GM03348 (cell line): ENCODE results near the gene ZBTB7A.

Source experiments
- DNase-seq: peaks from one replicate; pipeline ENCODE4 v3.0.0; 2012; ENCODE audit warnings: low spot score

Gene ZBTB7A

DNA sequence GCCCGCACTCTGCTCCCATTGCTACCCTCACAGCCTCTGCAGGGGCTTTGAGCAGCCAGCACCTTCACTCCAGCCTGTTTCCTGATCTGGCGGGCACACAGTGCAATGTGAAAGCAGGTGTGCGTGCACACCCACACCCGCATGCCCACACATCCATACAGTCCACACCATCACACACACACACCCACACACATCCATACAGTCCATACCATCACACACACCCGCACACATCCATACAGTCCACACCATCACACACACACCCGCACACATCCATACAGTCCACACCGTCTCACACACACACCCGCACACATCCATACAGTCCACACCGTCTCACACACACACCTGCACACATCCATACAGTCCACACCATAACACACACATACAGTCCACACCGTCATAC is 31.1 kb downstream of the ZBTB7A start:
- no peak for DNase-seq

DNA sequence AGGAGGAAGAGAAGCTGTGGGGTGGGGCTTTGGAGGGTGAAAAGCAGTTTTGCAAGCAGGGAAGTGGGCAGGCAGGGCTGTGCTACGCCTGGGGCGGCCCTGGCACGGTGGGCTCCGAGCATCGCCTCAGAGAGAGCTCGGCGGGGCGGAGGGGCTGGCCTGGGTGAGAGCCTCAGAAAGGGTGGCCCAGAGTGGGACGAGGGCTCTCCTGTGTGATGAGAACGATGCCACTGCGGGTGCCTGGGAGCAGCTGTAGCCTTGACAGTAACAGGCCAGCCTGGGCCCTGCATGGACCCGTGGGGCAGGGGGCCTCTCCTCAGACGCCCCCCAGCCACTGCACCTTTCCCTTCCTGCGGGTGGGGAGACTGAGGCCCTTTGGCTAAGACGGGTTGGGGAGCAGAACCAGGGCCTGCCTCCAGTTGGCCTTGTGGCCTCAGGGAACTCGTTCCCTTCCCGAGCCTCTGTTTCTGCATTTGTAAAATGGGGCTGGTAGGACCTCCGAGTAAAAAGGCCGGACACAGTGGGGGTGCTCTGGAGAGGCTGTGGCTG is 31.6 kb downstream of the ZBTB7A start:
- DNase-seq, result no peak

DNA sequence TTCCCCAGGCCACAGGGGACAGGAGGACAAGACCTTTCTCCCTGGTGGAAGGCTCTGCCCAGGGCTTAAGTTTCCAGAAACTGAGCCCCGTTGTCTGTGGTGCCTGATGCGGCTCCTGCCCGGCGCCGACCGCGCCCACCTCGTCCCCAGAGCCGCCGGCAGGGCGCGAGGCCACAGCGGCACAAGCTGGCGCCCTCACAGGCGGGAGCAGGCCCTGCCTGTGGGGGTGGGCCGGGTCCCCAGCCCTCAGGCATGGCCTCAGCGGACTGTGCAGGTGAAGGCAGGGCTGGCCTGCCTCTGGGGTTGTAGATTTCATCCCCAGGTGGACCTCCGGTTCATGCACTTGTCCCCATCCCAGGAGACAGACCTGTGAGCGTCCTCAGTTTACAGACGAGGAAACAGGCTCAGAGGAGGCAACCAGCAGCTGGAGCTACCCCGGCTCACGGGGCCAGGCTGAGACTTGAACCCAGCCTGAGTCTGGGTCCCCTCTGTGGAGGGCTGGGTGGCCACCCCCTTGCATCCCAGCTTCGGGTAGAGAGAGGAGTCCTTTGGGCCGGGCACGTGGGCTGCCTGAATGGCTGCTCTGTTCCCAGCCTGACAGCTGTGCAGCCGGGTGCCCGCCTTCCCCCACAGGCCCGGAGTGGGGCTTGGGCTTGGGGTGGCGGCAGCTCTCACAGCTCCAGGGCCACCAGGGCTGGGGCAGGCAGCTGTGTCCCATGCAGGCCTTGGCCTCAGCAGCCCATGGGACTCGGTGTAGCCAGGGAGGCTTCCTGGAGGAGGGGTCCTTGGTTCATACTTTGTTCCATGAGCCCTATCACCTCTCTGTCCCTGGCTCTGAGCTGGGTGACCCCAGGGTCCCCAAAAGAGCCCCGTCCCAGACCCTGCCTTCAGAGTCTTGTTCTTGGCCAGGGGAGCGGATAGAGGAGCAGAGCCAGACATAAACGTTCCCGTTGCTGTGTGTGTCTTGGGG is 32.4 kb downstream of the ZBTB7A start:
- DNase-seq, result no peak

DNA sequence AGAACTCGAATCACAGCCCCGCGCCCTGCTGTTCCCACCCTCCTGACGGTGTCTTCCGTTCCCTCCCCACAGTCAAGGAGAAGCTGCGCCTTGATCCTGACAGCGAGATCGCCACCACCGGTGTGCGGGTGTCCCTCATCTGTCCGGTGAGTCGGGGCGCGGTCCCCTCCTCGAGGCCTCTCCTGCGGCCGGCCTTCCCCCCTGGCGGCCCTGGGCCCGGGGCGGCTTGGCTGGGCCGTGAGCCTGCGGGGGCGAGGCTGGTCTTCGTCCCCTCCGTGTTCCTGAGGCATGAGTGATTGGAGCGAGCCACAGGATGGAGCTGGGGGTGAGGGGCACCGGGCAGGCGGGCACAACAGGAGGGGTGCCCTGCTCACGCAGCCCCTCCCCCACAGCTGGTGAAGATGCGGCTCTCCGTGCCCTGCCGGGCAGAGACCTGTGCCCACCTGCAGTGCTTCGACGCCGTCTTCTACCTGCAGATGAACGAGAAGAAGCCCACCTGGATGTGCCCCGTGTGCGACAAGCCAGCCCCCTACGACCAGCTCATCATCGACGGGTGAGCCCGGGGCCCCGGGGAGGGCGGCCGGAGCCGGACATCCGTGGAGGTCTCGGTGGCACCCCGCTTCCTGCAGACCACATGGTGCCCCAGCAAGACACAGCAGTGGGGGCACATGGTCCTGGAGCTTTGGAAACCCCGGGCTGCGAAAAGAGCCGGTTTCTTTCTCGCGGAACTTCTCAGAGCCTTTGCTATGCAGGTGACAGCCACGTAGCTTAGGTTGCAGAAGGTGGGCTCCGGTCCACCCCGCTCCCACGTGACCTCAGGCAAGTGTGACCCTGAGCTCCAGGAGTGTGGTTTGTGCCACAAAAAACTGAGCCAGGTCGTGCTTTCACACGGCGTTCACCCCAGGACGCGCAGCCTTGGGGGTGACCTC is 33.4 kb downstream of the ZBTB7A start:
- no peak for DNase-seq

DNA sequence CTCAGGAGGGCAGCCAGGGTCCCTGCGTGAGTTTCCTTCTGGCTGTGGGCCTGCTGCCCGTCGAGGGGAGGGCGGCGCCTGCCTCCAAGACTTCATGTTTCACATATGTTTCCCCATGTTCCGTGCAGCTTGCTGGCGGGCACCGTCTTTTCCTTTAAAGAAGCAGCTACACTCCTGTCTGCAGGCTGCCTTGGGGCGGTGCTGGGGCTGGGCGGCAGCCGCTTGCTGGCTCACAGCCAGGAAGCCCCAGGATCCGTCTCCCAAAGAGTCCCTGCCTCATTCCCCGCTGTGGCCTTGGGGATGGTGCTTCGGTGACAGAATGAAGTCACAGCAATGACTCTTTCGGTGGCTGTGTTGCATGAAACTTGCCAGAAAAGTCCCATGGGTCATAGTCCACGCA is 34.3 kb downstream of the ZBTB7A start:
- DNase-seq, result no peak

DNA sequence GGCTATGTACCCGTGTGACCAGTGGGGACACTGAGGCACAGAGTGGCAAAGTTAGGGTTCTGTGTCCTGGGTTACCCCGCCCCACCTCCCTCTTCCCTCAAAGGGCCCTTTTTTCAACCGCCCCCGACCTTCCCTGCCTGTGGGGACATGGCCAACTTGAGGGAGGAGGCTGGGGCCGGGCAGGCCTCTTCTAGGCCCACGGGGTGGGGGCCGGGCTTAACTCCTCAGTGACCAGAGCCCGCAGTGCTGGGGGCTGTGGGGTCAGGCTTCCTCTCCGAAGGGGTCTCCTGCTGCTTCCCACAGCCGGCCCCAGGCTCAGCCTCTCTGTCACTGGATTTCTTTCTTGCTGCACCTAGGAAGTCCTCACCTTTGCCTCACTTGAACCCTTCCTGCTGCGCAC is 35.3 kb downstream of the ZBTB7A start:
- no peak for DNase-seq

DNA sequence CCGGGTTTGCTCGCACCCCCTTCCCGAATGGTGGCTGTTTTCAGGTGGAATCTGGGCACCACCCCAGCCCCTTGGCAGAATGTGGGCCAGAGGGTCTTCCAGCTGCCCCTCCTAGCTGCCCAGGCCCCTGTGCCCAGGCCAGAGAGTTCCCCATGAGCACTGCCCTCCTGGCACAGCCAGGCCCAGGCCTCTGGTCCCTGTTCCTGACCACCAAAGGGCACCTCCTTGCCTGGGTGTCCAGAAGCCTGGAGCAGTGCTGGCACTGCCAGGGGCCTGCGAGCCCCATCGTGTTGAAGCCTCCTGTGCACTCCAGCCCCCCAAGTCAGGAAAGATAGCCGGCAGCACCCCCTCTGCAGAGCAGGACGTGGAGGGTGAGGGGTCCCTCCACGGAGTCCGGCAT is 35.7 kb downstream of the ZBTB7A start:
- DNase-seq, result no peak

DNA sequence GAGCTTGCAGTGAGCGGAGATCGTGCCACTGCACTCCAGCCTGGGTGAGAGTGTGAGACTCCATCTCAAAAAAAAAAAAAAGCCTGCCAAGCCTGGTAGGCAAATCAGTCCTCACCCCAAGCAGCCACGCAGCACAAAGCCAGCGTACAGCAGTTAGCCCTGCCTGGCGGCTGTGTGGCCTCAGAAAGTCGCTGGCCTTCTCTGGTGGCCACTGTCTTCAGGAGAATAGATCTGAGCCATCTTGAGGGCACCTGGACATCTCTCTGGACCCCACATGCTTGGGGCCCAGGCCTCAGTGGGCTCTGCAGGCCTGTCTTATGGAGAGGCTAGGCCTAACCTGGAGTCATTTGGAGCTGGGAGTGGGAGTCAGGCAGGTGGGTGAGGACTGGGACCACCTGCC is 36.1 kb downstream of the ZBTB7A start:
- DNase-seq, result no peak

DNA sequence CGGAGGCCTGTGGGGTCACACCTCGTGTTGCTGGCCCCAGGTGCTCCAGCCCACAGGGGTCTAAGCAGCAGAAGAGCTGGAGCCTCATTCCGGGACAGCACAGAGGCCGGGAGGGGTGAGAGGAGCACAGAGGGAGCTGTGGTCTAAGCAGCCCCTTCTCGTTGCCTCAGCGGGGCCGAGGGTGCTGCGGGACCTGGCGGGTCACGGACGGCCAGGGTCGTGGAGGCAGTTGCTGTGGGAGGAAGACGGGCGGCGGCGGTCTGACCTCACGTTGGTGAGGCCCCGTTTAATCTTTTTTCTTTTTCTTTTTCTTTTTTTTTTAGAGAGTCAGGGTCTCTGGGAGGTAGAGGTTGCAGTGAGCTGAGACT is 37.5 kb downstream of the ZBTB7A start:
- no peak for DNase-seq

DNA sequence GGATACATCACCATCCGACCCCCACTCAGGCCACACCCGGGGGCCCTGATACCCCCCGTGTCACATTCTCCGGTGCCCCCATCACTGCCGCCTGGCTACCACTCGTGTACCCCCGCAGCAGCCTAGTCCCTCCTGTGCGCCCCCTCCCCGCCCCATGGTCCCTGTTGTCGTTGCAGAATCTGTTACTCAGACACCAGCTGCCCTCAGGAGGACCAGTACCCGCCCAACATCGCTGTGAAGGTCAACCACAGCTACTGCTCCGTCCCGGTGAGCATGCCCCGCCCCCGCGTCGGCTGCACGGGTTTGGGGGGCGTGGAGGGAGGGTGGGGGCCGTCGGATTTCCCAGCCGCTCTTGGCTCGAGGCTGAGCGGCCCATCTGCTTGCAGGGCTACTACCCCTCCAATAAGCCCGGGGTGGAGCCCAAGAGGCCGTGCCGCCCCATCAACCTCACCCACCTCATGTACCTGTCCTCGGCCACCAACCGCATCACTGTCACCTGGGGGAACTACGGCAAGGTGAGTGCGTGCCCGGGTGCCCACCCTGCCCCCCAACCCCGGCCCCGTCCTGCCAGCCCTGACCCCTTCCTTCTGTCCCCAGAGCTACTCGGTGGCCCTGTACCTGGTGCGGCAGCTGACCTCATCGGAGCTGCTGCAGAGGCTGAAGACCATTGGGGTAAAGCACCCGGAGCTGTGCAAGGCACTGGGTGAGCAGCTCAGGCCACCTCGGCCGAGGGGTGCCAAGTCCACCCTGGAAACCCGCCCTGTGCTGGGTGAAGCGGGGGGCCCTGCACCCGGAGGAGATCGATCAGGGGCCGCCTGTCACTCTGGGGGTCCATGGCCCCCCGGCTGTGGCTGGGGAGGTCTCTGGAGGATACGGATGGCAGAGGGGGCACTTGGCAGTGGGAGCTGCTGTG is 38.1 kb downstream of the ZBTB7A start:
- DNase-seq, result no peak

DNA sequence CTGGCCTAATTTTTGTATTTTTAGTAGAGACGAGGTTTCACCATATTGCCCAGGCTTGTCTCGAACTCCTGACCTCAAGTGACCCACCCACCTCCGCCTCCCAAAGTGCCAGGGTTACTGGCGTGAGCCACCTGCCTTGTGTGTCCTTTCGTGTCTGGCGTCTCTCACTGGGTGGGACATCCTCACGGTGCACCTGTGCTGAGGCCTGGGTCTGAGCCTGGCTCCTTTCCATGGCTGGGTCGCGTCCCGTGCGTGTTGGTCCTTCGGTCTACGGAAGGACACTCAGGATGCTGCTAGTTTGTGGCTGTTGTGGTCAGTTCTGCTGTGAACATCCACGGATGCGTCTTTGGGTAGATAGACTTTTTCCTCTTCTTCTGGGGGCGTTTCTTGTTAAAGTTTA is 39.6 kb downstream of the ZBTB7A start:
- DNase-seq, result no peak

DNA sequence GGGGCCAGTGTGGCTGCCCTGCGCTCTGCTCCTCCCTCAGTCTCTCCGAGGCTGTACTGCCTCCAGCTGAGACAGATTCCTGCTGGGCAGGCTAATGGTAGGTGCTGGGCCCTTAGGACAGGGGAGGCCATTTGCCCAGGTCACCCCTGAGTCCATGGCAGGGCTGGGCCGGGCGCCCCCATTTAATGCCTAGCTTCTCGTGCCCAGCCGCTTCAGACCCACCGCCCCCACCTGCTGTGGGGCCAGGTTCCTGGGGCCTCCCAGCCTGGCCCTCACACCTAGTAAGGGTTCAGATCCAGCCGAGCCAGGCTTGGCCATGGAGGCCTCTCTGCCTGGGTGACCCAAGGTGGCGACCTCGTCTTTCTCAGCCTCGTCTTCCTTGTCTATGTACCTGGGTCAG is 41.4 kb downstream of the ZBTB7A start:
- DNase-seq, result no peak

DNA sequence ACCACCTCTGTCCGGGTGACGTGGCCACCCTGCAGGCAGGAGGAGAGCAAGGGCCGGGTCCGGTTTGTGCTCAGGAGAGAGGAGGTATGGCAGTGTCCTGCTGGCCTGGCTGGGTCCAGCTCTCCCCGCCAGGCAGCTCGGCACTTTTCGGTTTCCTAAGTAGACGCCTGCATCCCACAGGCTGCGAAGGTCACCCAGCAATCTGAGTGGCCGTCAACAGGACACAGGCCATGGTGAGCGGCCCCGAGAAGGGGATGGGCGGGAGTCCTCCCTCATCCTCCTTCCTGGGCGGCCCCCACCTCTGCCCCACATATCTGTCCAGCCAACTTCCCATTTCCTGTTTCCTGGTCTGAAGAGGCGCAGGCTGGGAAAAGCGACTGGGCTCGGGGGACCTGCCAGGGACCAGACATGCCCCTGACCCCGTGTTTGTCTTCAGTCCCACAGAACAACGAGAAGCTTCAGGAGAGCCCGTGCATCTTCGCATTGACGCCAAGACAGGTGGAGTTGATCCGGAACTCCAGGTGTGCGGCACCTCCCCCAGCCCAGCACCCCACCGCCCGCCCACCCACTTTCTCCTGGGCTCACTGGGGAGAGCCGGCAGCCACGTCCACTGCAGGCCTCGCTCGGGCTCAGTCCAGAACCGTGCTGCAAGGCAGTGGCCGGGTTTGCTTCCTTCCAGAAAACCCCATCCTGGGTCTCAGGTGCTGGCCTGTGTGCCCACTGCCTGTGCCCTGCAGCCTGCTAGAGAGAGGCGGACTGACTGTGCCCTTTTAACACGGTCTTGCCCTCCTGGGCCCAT is 42.9 kb downstream of the ZBTB7A start:
- DNase-seq, result no peak

DNA sequence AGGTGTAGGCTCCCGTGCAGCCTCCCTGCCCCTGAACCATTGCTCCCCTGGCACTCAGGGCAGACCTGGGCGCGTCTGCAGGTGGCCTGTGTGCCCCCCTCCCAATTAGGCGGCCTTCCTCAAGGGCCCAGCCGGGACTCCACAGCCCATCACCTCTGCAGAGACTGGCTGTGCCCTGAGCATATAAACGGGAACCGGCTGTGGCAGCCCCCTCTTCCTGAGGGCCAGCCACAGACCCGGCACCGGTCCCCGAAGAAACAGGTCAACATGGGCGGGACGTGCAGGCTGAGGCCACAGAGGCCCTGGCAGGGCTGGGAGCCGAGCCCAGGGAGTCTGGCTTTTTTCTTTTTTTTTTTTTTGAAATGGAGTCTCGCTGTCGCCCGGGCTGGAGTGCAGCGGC is 47.1 kb downstream of the ZBTB7A start:
- no peak for DNase-seq

DNA sequence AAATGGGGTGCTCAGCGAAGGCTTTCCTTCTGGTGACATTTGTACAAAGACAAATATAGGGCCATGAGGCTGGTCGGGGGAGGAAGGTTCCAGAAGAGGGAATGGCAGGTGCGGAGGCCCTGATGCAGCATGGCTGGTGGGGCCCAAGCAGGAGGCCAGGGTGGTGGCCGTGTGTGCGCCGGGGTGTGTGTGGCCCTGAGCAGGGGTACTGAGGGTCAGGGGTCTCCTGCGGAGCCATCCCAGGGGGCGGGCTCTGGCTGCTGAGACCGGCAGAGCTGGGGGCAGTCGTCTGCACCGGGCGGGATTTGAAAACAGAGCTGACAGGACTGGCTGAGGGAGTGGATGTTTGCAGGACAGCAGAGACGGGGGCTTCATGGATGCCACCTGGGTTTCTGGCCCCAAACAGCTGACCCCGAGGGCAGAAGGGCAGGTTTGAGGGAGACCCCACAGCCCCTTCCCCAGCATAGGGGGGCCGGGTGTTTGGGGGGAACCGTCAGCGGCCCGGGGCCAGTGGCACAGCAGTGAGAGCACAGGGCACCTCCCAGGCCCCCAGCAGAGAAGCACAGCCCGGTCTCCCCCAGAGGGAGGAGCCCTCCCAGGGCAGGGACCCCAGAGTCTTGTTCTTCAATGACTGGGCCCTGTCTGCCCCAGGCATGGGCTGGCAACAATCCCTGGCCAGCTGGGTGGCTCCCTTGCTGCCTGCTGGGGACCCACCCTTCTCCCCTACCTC is 47.8 kb downstream of the ZBTB7A start:
- DNase-seq, result no peak

DNA sequence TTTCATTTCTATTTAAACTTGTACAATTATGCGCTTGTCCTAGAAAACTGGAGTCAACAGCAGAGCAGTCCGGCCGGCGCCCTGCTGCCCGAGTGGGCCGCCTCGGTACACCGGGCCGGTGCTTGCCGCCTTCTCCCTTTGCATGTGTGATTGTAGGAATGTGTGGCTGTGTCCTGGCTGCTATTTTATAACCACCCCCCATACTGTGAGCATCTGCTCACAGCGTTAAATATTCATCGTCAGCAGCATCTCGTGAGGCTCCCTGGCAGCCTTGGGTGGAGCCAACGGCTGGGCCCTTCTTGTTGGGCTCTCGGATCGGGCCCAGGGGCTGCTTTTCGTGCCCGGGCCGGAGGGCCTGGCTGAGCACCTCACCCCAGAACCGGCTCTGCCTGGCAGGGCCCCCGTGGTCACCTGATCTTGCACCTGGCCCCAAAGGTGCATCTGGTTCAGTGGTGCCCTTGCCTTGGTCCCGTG is 48.5 kb downstream of the ZBTB7A start:
- DNase-seq, result no peak

DNA sequence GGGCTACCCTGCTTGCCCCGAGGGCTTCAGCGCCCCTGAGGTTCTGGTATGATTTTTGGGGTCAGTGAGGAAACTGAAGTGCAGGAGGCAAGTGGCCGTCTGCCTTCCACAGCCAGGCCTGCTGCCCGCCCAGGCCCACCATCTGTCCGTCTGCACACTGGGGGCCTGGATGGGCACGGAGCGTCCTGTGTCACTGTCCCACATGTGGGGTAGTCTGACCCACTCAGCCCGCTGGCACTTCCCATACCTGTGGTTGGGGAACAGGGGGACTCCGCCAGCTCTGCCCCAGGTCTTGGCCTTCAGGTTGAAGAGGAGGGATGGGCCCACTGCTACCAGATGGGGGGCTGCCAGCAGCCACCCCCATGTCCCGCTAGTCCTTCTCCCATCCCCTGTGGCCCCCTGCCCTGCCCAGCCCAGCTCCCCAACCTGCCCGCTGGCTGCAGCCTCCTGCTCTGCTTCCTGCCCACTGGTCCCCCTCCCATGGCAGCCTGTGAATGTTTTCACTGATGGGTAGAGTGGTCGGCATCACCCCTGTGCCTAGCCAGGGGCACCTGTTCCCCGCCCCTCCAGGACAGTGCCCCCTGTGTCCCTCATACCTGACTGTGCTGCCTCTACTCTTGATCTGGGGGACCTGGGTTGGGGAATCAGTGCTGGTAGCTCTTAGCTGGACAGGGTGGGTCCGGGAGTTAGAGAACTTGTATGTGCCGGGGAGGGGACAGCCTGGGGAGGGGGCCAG is 49.6 kb downstream of the ZBTB7A start:
- no peak for DNase-seq

DNA sequence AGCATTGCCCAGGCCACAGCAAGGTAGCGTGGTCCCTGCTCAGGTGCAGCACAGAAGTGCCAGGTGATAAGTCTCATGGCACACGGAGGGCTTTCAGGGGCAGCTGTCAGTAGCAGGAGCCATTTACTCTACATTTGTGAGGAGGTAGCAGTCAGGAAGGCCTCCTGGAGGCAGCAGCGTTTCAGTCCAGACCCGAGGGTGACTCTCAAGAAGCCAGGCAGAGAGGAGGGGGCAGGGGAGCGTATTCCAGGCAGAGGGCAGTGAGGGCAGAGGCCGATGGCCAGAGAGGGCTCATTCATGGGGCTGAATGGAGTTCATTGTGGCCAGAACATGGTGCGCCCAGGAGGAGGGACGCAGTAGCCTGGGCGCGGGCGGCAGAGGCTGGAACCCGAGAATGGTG is 50.2 kb downstream of the ZBTB7A start:
- no peak for DNase-seq

DNA sequence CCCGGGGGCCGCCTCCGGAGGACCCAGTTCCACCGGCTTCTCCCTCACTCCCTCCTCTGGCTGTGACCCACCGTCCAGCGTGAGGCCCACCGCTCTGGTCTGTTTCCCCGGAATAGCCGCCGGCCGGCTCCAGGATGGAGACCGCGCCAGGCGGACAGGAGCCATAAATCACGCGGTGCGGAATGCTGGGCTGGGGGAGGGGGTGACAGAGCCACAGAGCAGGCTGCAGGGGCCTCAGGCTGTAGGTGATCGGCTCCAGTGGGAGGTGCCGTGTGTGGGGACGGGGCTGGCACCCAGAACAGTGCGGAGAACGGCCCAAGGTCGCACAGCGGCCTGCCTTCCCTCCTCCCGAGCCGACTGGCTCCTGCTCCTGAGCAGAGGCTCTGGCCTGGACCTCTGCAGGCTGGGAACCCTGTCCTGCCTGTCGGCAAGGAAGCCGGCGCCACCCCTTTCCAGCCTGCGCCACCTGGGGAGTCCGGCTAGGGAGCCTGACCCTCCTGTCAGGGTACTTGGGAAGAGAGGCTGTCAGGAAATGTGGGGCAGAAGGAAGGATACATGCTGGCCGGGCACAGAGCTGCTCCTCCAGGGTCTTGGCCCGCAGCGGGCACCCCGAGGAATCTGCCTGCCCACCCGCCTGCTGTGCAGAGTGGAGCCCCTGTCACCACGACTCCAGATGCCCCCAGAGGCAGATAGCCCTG is 50.8 kb downstream of the ZBTB7A start:
- DNase-seq, result no peak
